BLaER1 (cell line): ENCODE measurements around the gene HSPA2.
A peak's percentile ranks its signal among the peaks of the same experiment; 100 is the strongest.
"Not testable (repeated sequence)": the region's sequence is repeated elsewhere in the genome, so short reads cannot be mapped to it uniquely, and the experiment has no call there.

Experiments
- H3K27ac ChIP-seq: shearing (Covaris generic); formaldehyde crosslinking; 2 replicates; pipeline ENCODE4 v1.8.1; 2022
- H3K27me3 ChIP-seq: shearing (Covaris generic); formaldehyde crosslinking; 2 replicates; pipeline ENCODE4 v1.8.1; 2022
- H3K36me3 ChIP-seq: shearing (Covaris generic); formaldehyde crosslinking; 2 replicates; pipeline ENCODE4 v1.8.1; 2022
- H3K4me1 ChIP-seq: shearing (Covaris generic); formaldehyde crosslinking; 2 replicates; pipeline ENCODE4 v1.8.1; 2022
- H3K4me2 ChIP-seq: shearing (Covaris generic); formaldehyde crosslinking; 2 replicates; pipeline ENCODE4 v1.8.1; 2022
- H3K4me3 ChIP-seq: shearing (Covaris generic); formaldehyde crosslinking; 2 replicates; pipeline ENCODE4 v1.8.1; 2022
- H3K9ac ChIP-seq: shearing (Covaris generic); formaldehyde crosslinking; 2 replicates; pipeline ENCODE4 v1.8.1; 2022
- H3K9me3 ChIP-seq: shearing (Covaris generic); formaldehyde crosslinking; 2 replicates; pipeline ENCODE4 v1.8.1; 2022
- H4K20me1 ChIP-seq: shearing (Covaris generic); formaldehyde crosslinking; 2 replicates; pipeline ENCODE4 v1.8.1; 2022
- Cebpa-rat ChIP-seq: shearing (Covaris generic); IDR thresholded peaks from 2 replicates; pipeline ENCODE4 v1.8.1; 2022

Gene HSPA2

DNA sequence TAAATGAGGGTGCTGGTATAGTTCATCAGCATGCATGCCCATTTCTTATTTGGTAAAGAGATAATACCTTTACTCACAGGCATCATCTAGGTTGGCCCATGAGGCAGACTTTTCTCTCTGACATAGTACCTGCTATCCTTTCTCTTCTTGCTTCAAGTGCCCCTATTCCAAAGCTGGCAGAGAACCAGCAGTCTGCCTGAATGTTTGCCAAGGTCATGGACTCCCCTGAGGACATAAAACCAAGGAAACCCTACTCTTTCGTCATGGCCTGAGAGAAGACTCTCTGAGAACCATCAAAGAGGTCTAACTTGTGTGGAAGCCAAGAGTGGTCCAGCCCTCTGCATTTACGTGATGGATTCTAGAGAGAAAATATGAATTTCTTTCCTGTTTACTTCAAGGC lies 21.1 kb downstream of the HSPA2 start:
- no peak for TF ChIP-seq Cebpa-rat
- Histone ChIP-seq H3K4me3 (no peak overlapping the region), H3K4me2 (no peak overlapping the region), H3K27ac (no peak overlapping the region), H3K9ac (no peak overlapping the region), H3K36me3 (no peaks in the 10 kb centered on the region), H3K4me1 (peaks cover 15% of the 10 kb centered on the region), H3K9me3 (no peaks in the 10 kb centered on the region), H3K27me3 (no peaks in the 10 kb centered on the region), H4K20me1 (no peaks in the 10 kb centered on the region)

GRCh38 chr14:64562436-64562835 lies 21.9 kb downstream of the HSPA2 start:
- Histone ChIP-seq H3K4me2 (no peak overlapping the region), H3K9me3 (no peaks in the 10 kb centered on the region), H3K36me3 (no peaks in the 10 kb centered on the region), H3K27me3 (no peaks in the 10 kb centered on the region), H3K4me3 (no peak overlapping the region), H3K9ac (no peak overlapping the region), H3K4me1 (peaks cover 20% of the 10 kb centered on the region), H3K27ac (no peak overlapping the region), H4K20me1 (no peaks in the 10 kb centered on the region)
- no peak for TF ChIP-seq Cebpa-rat

DNA sequence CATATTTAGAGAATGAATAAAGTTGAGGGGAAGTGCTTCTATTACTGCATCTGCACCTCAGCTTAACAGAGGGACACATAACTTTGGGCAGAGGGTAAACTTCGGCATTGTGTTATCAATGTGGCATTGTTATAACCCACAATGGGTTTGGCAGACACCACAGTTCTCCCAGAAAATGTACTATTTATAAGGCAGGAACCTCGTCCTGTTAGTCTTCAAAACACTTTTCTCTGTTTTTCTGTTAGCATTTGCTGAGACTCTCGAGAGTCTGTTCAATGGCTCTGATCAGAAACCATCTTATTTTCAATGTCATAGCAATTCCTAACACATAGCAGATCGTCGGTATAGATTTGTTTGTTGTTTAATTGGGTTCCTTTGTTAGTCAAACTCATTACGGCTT lies 23.2 kb downstream of the HSPA2 start:
- Histone ChIP-seq H4K20me1 (no peaks in the 10 kb centered on the region), H3K4me3 (no peak overlapping the region), H3K9ac (no peak overlapping the region), H3K27me3 (no peaks in the 10 kb centered on the region), H3K27ac (no peak overlapping the region), H3K9me3 (no peaks in the 10 kb centered on the region), H3K36me3 (no peaks in the 10 kb centered on the region), H3K4me1 (peaks cover 20% of the 10 kb centered on the region), H3K4me2 (no peak overlapping the region)
- TF ChIP-seq Cebpa-rat = no peak

GRCh38 chr14:64566651-64567122 lies 26.1 kb downstream of the HSPA2 start:
- Histone ChIP-seq H4K20me1 (no peaks in the 10 kb centered on the region), H3K9ac (no peak overlapping the region), H3K27ac (no peak overlapping the region), H3K36me3 (no peaks in the 10 kb centered on the region), H3K4me2 (peak overlapping the region; percentile 10), H3K27me3 (no peaks in the 10 kb centered on the region), H3K9me3 (no peaks in the 10 kb centered on the region), H3K4me3 (no peak overlapping the region), H3K4me1 (peaks cover 7% of the 10 kb centered on the region; the same call in 1 of the 2 replicates)
- TF ChIP-seq Cebpa-rat = no peak

GRCh38 chr14:64569138-64569631 lies 28.6 kb downstream of the HSPA2 start:
- Histone ChIP-seq H3K27ac (no peak overlapping the region), H3K4me2 (no peak overlapping the region), H3K27me3 (no peaks in the 10 kb centered on the region), H3K9ac (no peak overlapping the region), H3K4me1 (peaks cover 7% of the 10 kb centered on the region; the same call in 1 of the 2 replicates), H4K20me1 (no peaks in the 10 kb centered on the region), H3K36me3 (no peaks in the 10 kb centered on the region), H3K4me3 (no peak overlapping the region), H3K9me3 (no peaks in the 10 kb centered on the region)
- TF ChIP-seq Cebpa-rat = no peak

DNA sequence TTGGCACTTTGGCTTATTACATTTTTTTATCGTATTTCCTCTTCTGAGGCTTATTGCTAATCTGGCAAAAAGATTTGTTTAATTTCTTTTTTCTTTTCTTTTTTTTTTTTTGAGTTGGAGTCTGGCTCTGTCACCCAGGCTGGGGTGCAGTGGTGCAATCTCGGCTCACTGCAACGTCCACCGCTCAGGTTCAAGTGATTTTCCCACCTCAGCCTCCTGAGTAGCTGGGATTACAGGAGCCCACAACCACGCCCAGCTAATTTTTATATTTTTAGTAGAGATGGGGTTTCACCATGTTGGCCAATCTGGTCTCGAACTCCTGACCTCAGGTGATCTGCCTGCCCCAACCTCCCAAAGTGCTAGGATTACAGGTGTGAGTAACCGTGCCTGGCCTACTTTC lies 29.1 kb downstream of the HSPA2 start:
- H3K27ac ChIP-seq, H3K27me3 ChIP-seq, H3K4me3 ChIP-seq, H3K9ac ChIP-seq, H3K9me3 ChIP-seq, H4K20me1 ChIP-seq, H3K36me3 ChIP-seq, H3K4me1 ChIP-seq, H3K4me2 ChIP-seq: not testable (repeated sequence)

DNA sequence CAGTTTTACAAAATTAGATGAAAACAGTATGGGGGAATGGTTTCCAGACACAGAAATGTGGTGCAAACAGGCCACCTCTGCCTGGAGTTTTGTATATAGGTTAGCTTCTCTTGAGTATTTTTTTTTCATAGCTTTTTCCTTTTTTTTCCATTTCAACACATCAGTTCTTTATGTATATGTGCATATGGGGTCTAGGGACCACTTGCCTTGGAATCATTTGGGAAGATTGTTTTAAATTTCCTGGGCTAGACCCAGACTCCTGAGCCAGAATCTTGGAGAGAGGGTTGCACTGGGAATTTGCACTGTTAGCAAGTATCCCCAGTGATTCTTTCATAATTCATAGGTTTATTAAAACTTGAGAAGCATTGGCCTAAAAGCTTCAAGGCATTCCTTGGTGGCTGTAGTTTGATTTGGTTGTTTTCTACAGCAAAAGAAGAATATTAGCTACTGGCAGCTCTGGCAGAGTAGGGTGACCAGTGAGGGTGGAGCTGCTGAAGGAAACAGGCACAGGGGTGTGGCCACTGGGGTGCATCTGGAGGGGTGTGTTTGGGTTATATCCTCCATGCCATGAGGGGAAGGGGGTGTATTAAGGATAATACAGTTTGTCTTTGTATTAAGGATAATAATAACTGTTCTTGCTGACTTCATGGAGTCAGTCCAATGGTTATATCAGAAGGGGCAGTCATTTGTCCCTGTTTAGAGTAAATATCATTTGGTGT lies 32.0 kb downstream of the HSPA2 start:
- Histone ChIP-seq H3K4me2 (no peak overlapping the region), H4K20me1 (no peaks in the 10 kb centered on the region), H3K9ac (no peak overlapping the region), H3K27me3 (no peaks in the 10 kb centered on the region), H3K36me3 (no peaks in the 10 kb centered on the region), H3K4me1 (no peaks in the 10 kb centered on the region), H3K4me3 (no peak overlapping the region), H3K27ac (no peak overlapping the region), H3K9me3 (no peaks in the 10 kb centered on the region)
- TF ChIP-seq Cebpa-rat = no peak

GRCh38 chr14:64573109-64573508 lies 32.6 kb downstream of the HSPA2 start:
- TF ChIP-seq Cebpa-rat = no peak
- Histone ChIP-seq H3K9me3 (no peaks in the 10 kb centered on the region), H3K4me3 (no peak overlapping the region), H3K36me3 (no peaks in the 10 kb centered on the region), H3K4me2 (no peak overlapping the region), H3K27me3 (no peaks in the 10 kb centered on the region), H3K4me1 (no peaks in the 10 kb centered on the region), H4K20me1 (no peaks in the 10 kb centered on the region), H3K9ac (no peak overlapping the region), H3K27ac (no peak overlapping the region)

DNA sequence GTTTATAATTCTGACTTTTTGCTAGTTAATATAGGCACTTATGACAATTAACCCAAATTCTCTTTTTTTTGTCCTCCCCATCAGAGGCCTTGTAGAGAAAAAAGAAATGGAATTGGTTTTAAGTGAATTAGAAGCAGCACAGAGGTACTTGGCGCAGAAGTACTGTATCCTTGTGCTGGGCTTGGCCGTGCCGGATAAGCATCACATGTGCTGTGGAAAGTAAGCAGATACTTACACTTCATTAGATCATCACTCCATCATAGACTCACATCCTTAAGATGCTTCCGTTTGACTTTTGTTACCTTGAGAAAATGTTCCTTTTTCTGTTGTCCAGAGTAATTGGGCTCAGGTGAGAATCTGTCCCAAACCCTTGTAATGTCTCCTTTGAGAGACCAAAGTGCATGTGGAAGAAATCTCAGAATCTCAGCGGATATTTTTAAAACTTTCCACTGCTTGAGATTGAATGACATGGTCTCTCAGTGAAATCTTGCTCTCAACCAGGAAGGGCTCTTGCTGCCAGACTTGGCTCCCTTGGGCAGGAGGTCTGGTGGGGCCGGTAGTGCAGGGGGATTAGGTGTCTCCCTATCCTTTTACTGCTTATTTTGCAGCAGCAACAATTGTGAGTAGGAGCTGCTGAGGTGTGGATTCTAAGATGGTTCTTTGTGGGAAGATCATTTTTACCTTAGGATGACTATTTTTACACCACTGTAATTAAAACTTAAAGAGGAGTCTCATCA lies 34.0 kb downstream of the HSPA2 start:
- no peaks in the 10 kb centered on the region for H3K9me3 ChIP-seq
- no peak for TF ChIP-seq Cebpa-rat
- no peaks in the 10 kb centered on the region for H3K27me3 ChIP-seq
- no peak overlapping the region for H3K4me3 ChIP-seq
- H4K20me1 ChIP-seq = no peaks in the 10 kb centered on the region
- H3K4me2 ChIP-seq = no peak overlapping the region
- H3K27ac ChIP-seq = no peak overlapping the region
- no peaks in the 10 kb centered on the region for H3K4me1 ChIP-seq
- no peak overlapping the region for H3K9ac ChIP-seq
- H3K36me3 ChIP-seq = no peaks in the 10 kb centered on the region

DNA sequence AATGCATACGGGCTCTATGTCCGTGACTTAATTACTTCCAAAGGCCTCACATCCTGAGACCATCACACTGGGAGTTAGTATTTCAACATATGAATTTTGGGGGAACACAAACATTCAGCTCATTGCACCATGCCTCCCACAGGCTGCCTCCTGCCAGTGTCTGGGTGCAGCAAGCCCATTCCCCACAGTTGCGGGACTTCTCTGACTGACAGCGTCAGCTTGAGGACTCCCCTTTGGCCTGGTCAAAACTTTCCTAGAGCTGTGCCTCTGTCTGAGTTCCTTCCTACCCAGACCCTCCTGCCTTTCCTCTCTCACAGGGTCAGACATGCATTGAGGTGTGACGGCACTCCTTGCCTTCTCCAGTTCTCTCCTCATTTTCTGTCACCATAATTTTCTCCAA lies 36.7 kb downstream of the HSPA2 start:
- Histone ChIP-seq H3K4me3 (no peak overlapping the region), H4K20me1 (no peaks in the 10 kb centered on the region), H3K9me3 (no peaks in the 10 kb centered on the region), H3K9ac (no peak overlapping the region), H3K4me2 (no peak overlapping the region), H3K36me3 (no peaks in the 10 kb centered on the region), H3K27me3 (no peaks in the 10 kb centered on the region), H3K27ac (no peak overlapping the region), H3K4me1 (no peaks in the 10 kb centered on the region)
- no peak for TF ChIP-seq Cebpa-rat
